ENCODE results near the gene CDC37L1. TPM values are rescaled to one million over a fixed set of nuclear protein-coding genes. Genes with fewer than 3 reads are reported as not detected.

Gene CDC37L1
- total RNA-seq, 1 donor from 2014 or later = 9.3 TPM

DNA sequence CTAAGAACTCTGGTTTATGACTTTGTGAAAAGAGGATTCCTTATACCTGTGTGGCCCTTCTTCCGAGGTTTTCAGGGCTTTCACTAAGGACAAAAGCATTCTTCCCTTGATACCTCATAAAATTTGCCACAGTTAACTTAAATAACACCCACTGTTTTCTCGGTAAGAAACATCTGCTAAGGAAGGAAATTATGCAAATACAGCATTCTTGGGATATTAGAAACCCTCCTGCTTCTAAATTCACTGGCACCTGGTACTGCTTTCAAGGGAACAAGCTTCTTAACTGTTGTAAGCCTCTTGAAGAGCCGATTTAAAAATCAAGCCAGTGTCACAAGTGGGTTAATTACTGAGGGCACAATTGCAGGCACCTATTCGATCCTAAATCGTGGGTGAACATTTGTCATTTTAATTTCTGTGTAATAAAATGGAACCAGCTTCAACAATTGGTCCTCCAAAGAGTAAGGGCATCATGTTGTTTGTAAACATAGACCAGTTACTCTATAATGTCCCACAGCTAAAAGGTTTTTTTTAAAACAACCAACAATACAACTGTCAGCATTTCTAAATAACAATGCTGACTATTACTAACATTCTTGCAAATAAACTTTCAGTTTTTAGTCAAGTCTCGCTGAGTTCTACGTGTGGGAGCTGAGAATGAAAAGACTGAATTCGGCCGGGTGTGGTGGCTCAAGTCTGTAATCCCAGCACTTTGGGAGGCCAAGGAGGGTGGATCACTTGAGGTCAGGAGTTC lies 35.1 kb downstream of the CDC37L1 start:
- peaks cover 26% of the 10 kb centered on the region for H3K36me3 Mint-ChIP-seq (ENCODE audit: low read depth)

GRCh38 chr9:4716163-4716562 lies 36.8 kb downstream of the CDC37L1 start:
- Mint-ChIP-seq H3K36me3 (ENCODE audit: low read depth) (peaks cover 29% of the 10 kb centered on the region), H3K4me1 (no peaks in the 10 kb centered on the region), H3K27me3 (ENCODE audit: low read depth) (no peaks in the 10 kb centered on the region), H3K4me3 (no peak overlapping the region), H3K27ac (ENCODE audit: unreplicated experiment) (no peak overlapping the region), H3K9me3 (peaks cover 5% of the 10 kb centered on the region)
- no peak for DNase-seq (ENCODE audit: low read depth, low spot score)
- TF ChIP-seq CTCF (conservative IDR thresholded peaks at IDR 0.05) = no peak

More for the DNA sequence above, 35.1 kb downstream of the CDC37L1 start:
- Mint-ChIP-seq H3K4me3 (no peak overlapping the region), H3K9me3 (peaks cover 5% of the 10 kb centered on the region), H3K27ac (ENCODE audit: unreplicated experiment) (no peak overlapping the region), H3K27me3 (ENCODE audit: low read depth) (no peaks in the 10 kb centered on the region), H3K4me1 (no peaks in the 10 kb centered on the region)
- no peak for TF ChIP-seq CTCF (conservative IDR thresholded peaks at IDR 0.05)
- DNase-seq (ENCODE audit: low read depth, low spot score) = no peak

DNA sequence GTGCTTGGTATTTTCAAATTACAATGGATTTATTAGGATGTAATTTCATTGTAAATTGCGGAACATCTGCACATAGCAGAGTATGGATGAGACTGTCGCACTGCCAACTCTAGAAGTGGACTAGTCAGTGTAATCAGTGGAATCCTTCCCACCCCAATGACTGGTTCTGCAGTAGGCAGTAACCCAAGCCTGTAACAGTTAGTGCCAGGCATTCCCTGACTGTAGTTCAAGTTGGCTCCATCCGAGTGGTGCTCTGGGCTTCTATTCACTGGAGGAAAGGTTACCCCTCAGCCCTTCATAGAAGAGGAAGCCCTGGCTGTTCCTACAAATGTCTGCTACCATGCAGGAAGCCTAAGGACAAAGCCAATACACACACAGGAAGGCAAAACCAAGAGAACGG lies 38.4 kb downstream of the CDC37L1 start:
- Mint-ChIP-seq H3K4me1 (no peaks in the 10 kb centered on the region), H3K4me3 (no peak overlapping the region), H3K27ac (ENCODE audit: unreplicated experiment) (no peak overlapping the region), H3K36me3 (ENCODE audit: low read depth) (peaks cover 27% of the 10 kb centered on the region), H3K27me3 (ENCODE audit: low read depth) (no peaks in the 10 kb centered on the region), H3K9me3 (peaks cover 5% of the 10 kb centered on the region)
- DNase-seq (ENCODE audit: low read depth, low spot score) = no peak
- TF ChIP-seq CTCF (conservative IDR thresholded peaks at IDR 0.05) = no peak

DNA sequence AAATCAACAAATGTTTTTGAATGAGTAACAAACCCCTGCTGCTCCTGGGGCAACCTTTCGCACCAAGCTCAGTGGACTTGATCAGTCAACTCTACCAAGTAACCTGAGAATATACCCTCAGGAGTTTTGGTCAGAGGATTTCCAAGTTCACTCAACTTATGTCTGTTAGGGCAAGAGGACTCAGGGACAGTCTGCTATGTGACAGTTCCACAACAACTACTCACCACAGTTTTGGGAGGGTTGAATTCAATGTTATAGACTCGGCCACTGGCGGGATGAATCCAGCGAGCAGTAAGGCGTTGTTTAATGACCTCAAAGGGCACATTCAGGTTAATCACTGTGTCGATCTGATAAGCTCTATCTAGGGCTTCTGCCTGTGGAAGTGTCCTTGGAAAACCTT lies 39.5 kb downstream of the CDC37L1 start:
- Mint-ChIP-seq H3K36me3 (ENCODE audit: low read depth) (peaks cover 23% of the 10 kb centered on the region), H3K4me1 (no peaks in the 10 kb centered on the region), H3K27me3 (ENCODE audit: low read depth) (no peaks in the 10 kb centered on the region), H3K4me3 (no peak overlapping the region), H3K9me3 (peaks cover 3% of the 10 kb centered on the region), H3K27ac (ENCODE audit: unreplicated experiment) (no peak overlapping the region)
- no peak for TF ChIP-seq CTCF (conservative IDR thresholded peaks at IDR 0.05)
- DNase-seq (ENCODE audit: low read depth, low spot score) = no peak

DNA sequence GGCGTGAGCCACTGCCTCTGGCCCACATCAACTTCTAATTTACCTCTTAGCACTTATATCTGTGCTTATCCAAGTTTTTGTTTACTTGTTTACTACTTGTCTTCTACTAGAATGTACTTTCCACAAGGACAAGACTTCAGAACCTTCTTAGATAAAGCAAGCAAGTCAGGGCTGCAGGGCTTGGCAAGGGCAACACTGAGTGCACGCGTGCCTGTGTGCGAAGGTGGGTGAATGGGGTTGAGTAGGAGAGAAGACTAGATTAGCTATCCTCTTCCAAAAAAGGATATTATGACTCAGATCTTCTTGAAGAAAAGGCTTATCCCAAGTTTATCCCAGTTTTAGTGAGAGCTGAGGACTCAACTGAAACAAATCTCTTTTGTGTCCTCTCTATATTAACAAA lies 42.4 kb downstream of the CDC37L1 start:
- Mint-ChIP-seq H3K9me3 (no peaks in the 10 kb centered on the region), H3K4me1 (no peaks in the 10 kb centered on the region), H3K27me3 (ENCODE audit: low read depth) (no peaks in the 10 kb centered on the region), H3K36me3 (ENCODE audit: low read depth) (peaks cover 19% of the 10 kb centered on the region), H3K4me3 (no peak overlapping the region), H3K27ac (ENCODE audit: unreplicated experiment) (no peak overlapping the region)
- DNase-seq (ENCODE audit: low read depth, low spot score) = no peak
- no peak for TF ChIP-seq CTCF (conservative IDR thresholded peaks at IDR 0.05)

All from neural crest cell (in vitro differentiated cells).